ENCODE data around the gene HHAT. TPM values are rescaled to one million over a fixed set of nuclear protein-coding genes. Genes with fewer than 3 reads are reported as not detected.

Gene HHAT
- total RNA-seq, 4 donors from 2014 or later = 2.4 to 6.0 (median 4.4) TPM

GRCh38 chr1:210683403-210684047, 354.8 kb downstream of the HHAT start:
- TF ChIP-seq CTCF (IDR thresholded peaks at IDR 0.05; ENCODE audit: low read depth) = no peak

GRCh38 chr1:210684466-210685294, 356.0 kb downstream of the HHAT start:
- TF ChIP-seq CTCF (IDR thresholded peaks at IDR 0.05; ENCODE audit: low read depth) = no peak

GRCh38 chr1:210685295-210685650, 356.6 kb downstream of the HHAT start:
- no peak for TF ChIP-seq CTCF (IDR thresholded peaks at IDR 0.05; ENCODE audit: low read depth)

GRCh38 chr1:210686841-210687240, 358.1 kb downstream of the HHAT start:
- no peak for TF ChIP-seq CTCF (IDR thresholded peaks at IDR 0.05; ENCODE audit: low read depth)

GRCh38 chr1:210687582-210688279, 359.0 kb downstream of the HHAT start:
- no peak for TF ChIP-seq CTCF (IDR thresholded peaks at IDR 0.05; ENCODE audit: low read depth)

GRCh38 chr1:210688512-210689234, 360.0 kb downstream of the HHAT start:
- TF ChIP-seq CTCF (IDR thresholded peaks at IDR 0.05; ENCODE audit: low read depth) = no peak

Measured in subcutaneous adipose tissue (tissue), 4 donors.